Nephron progenitor cell (in vitro differentiated cells): ENCODE measurements around the gene C16orf86.
A peak's percentile ranks its signal among the peaks of the same experiment; 100 is the strongest.

Experiments used
- DNase-seq: peaks from one replicate; pipeline ENCODE4 v3.0.0; 2021
- H3K27ac Mint-ChIP-seq: 2 replicates; pipeline ENCODE4 v1.8.0; 2021; ENCODE audit warnings: mild to moderate bottlenecking, moderate library complexity, mixed read lengths
- H3K27me3 Mint-ChIP-seq: 2 replicates; pipeline ENCODE4 v1.8.0; 2021; ENCODE audit warnings: mild to moderate bottlenecking, low read depth, mixed read lengths; ENCODE audit not compliant: poor library complexity
- H3K36me3 Mint-ChIP-seq: 2 replicates; pipeline ENCODE4 v1.8.0; 2021; ENCODE audit warnings: low read depth, mixed read lengths
- H3K4me1 Mint-ChIP-seq: 2 replicates; pipeline ENCODE4 v1.8.0; 2021; ENCODE audit warnings: mixed read lengths
- H3K4me3 Mint-ChIP-seq: 2 replicates; pipeline ENCODE4 v1.8.0; 2021; ENCODE audit warnings: mild to moderate bottlenecking, moderate library complexity, mixed read lengths
- H3K9me3 Mint-ChIP-seq: 2 replicates; pipeline ENCODE4 v1.8.0; 2021; ENCODE audit warnings: mild to moderate bottlenecking, moderate library complexity, mixed read lengths
- CTCF ChIP-seq: fragments of 200-600 bp; sonication (generic); IDR thresholded peaks from 2 replicates; pipeline ENCODE4 v1.5.0; 2021; ENCODE audit warnings: antibody characterized with exemption

The C16orf86 gene

GRCh38 chr16:67673712-67674580 is 7.3 kb downstream of the C16orf86 start:
- Mint-ChIP-seq H3K9me3 (no peaks in the 10 kb centered on the region), H3K27ac (peak overlapping the region; percentile 68), H3K4me1 (peaks cover 12% of the 10 kb centered on the region), H3K4me3 (no peak overlapping the region), H3K27me3 (no peaks in the 10 kb centered on the region), H3K36me3 (no peaks in the 10 kb centered on the region)
- no peak for TF ChIP-seq CTCF
- no peak for DNase-seq

- TF ChIP-seq CTCF: no peak
- Mint-ChIP-seq H3K36me3 (peaks cover 2% of the 10 kb centered on the region), H3K4me1 (peaks cover 12% of the 10 kb centered on the region), H3K27ac (peak overlapping the region; percentile 68), H3K9me3 (no peaks in the 10 kb centered on the region), H3K27me3 (no peaks in the 10 kb centered on the region), H3K4me3 (no peak overlapping the region)
- DNase-seq: no peak
These were observed 8.4 kb downstream of the C16orf86 start for GRCh38 chr16:67674851-67675578.

- DNase-seq: no peak
- peaks cover 7% of the 10 kb centered on the region for H3K36me3 Mint-ChIP-seq
- H3K4me3 Mint-ChIP-seq: no peak overlapping the region
- H3K27me3 Mint-ChIP-seq: no peaks in the 10 kb centered on the region
- no peak for TF ChIP-seq CTCF
- H3K4me1 Mint-ChIP-seq: peaks cover 12% of the 10 kb centered on the region
- no peaks in the 10 kb centered on the region for H3K9me3 Mint-ChIP-seq
- no peak overlapping the region for H3K27ac Mint-ChIP-seq
These were observed 8.9 kb downstream of the C16orf86 start for GRCh38 chr16:67675579-67675935.

- no peak for DNase-seq
- no peak for TF ChIP-seq CTCF
- H3K4me3 Mint-ChIP-seq: no peak overlapping the region
- H3K36me3 Mint-ChIP-seq: peaks cover 8% of the 10 kb centered on the region
- H3K27me3 Mint-ChIP-seq: no peaks in the 10 kb centered on the region
- H3K9me3 Mint-ChIP-seq: no peaks in the 10 kb centered on the region
- H3K4me1 Mint-ChIP-seq: peaks cover 12% of the 10 kb centered on the region
- no peak overlapping the region for H3K27ac Mint-ChIP-seq
These were observed 9.4 kb downstream of the C16orf86 start for GRCh38 chr16:67675999-67676398.

- H3K27ac Mint-ChIP-seq: no peak overlapping the region
These were observed 9.9 kb downstream of the C16orf86 start for GRCh38 chr16:67676516-67676915.

More at GRCh38 chr16:67676516-67676915, 9.9 kb downstream of the C16orf86 start:
- H3K4me3 Mint-ChIP-seq: no peak overlapping the region
- H3K9me3 Mint-ChIP-seq: no peaks in the 10 kb centered on the region
- no peak for DNase-seq
- H3K36me3 Mint-ChIP-seq: peaks cover 8% of the 10 kb centered on the region
- H3K4me1 Mint-ChIP-seq: peaks cover 12% of the 10 kb centered on the region
- H3K27me3 Mint-ChIP-seq: no peaks in the 10 kb centered on the region
- no peak for TF ChIP-seq CTCF
